IPS DF 6.9 (cell line): ENCODE results near the gene SHCBP1L.
"Not testable (repeated sequence)": the region's sequence is repeated elsewhere in the genome, so short reads cannot be mapped to it uniquely, and the experiment has no call there.

ENCODE experiments used
- DNase-seq: peaks from one replicate; pipeline ENCODE4 v3.0.0-alpha.2; 2013; ENCODE audit warnings: low read depth, low spot score
- H3K27ac ChIP-seq: one replicate; pipeline ENCODE4 v1.5.1; 2013; ENCODE audit warnings: low read length, control low read depth
- H3K27me3 ChIP-seq: 2 replicates; pipeline ENCODE4 v1.6.1; 2013; ENCODE audit warnings: mild to moderate bottlenecking, low read length; ENCODE audit not compliant: control insufficient read depth, insufficient read depth
- H3K36me3 ChIP-seq: 2 replicates; pipeline ENCODE4 v1.6.1; 2013; ENCODE audit warnings: low read length; ENCODE audit not compliant: control insufficient read depth, insufficient read depth
- H3K4me1 ChIP-seq: 2 replicates; pipeline ENCODE4 v1.6.1; 2013; ENCODE audit warnings: low read length; ENCODE audit not compliant: control insufficient read depth, insufficient read depth
- H3K4me3 ChIP-seq: 2 replicates; pipeline ENCODE4 v1.5.1; 2013; ENCODE audit warnings: mild to moderate bottlenecking, low read length
- H3K9me3 ChIP-seq: 2 replicates; pipeline ENCODE4 v1.6.1; 2013; ENCODE audit warnings: low read length, inconsistent platforms; ENCODE audit not compliant: control insufficient read depth, insufficient read depth
- whole genome bisulfite sequencing: extraction: QIAGEN DNeasy Blood & Tissue Kit; methylation state at CpG from one replicate; pipeline ENCODE4 v1.1.7; 2013; ENCODE audit warnings: mixed read lengths, missing lambda C conversion rate; ENCODE audit not compliant: insufficient read length, insufficient coverage; 5-methylcytosine and 5-hydroxymethylcytosine counted together

The SHCBP1L gene

GRCh38 chr1:182935716-182936115 lies 17.2 kb downstream of the SHCBP1L start:
- Histone ChIP-seq H3K9me3 (no peaks in the 10 kb centered on the region), H3K27ac (no peak overlapping the region), H3K36me3 (no peaks in the 10 kb centered on the region), H3K27me3 (no peaks in the 10 kb centered on the region), H3K4me1 (no peaks in the 10 kb centered on the region), H3K4me3 (no peak overlapping the region)
- no peak for DNase-seq

GRCh38 chr1:182930985-182931384 lies 22.0 kb downstream of the SHCBP1L start:
- Histone ChIP-seq H3K4me3 (no peak overlapping the region), H3K9me3 (no peaks in the 10 kb centered on the region), H3K4me1 (no peaks in the 10 kb centered on the region), H3K27me3 (no peaks in the 10 kb centered on the region), H3K27ac (no peak overlapping the region), H3K36me3 (no peaks in the 10 kb centered on the region)
- DNase-seq = no peak
- WGBS = no CpG with 5 or more reads among the region's 1 CpG

GRCh38 chr1:182927693-182928433 lies 25.1 kb downstream of the SHCBP1L start:
- Histone ChIP-seq H3K4me3 (no peak overlapping the region), H3K4me1 (no peaks in the 10 kb centered on the region), H3K27me3 (no peaks in the 10 kb centered on the region), H3K27ac (no peak overlapping the region), H3K9me3 (no peaks in the 10 kb centered on the region), H3K36me3 (no peaks in the 10 kb centered on the region)
- no peak for DNase-seq
- no CpG with 5 or more reads among the region's 1 CpG for WGBS

- Histone ChIP-seq H3K27me3 (no peaks in the 10 kb centered on the region), H3K4me1 (no peaks in the 10 kb centered on the region), H3K9me3 (no peaks in the 10 kb centered on the region), H3K36me3 (no peaks in the 10 kb centered on the region), H3K4me3 (no peak overlapping the region), H3K27ac (no peak overlapping the region)
- WGBS = no CpG with 5 or more reads among the region's 1 CpG
- DNase-seq = no peak
Measured at GRCh38 chr1:182925661-182926060, 27.3 kb downstream of the SHCBP1L start.

GRCh38 chr1:182917378-182917777 lies 35.6 kb downstream of the SHCBP1L start:
- Histone ChIP-seq H3K9me3 (no peaks in the 10 kb centered on the region), H3K4me3 (no peak overlapping the region), H3K4me1 (no peaks in the 10 kb centered on the region), H3K27ac (no peak overlapping the region), H3K27me3 (no peaks in the 10 kb centered on the region), H3K36me3 (no peaks in the 10 kb centered on the region)
- no peak for DNase-seq
- no CpG with 5 or more reads among the region's 3 CpGs for WGBS

- Histone ChIP-seq H3K27me3 (no peaks in the 10 kb centered on the region), H3K4me1 (no peaks in the 10 kb centered on the region), H3K9me3 (no peaks in the 10 kb centered on the region), H3K36me3 (no peaks in the 10 kb centered on the region), H3K4me3 (no peak overlapping the region), H3K27ac (no peak overlapping the region)
- no peak for DNase-seq
- no CpG with 5 or more reads among the region's 3 CpGs for WGBS
Measured at GRCh38 chr1:182913401-182913800, 39.6 kb downstream of the SHCBP1L start.

GRCh38 chr1:182910143-182910542 lies 42.8 kb downstream of the SHCBP1L start:
- Histone ChIP-seq H3K36me3 (no peaks in the 10 kb centered on the region), H3K4me3 (no peak overlapping the region), H3K27ac (no peak overlapping the region), H3K4me1 (no peaks in the 10 kb centered on the region), H3K9me3 (no peaks in the 10 kb centered on the region), H3K27me3 (no peaks in the 10 kb centered on the region)
- no peak for DNase-seq
- WGBS = no CpG with 5 or more reads among the region's 1 CpG

GRCh38 chr1:182909578-182909977 lies 43.4 kb downstream of the SHCBP1L start:
- no CpG with 5 or more reads among the region's 4 CpGs for WGBS
- no peaks in the 10 kb centered on the region for H3K36me3 ChIP-seq
- no peaks in the 10 kb centered on the region for H3K4me1 ChIP-seq
- H3K27ac ChIP-seq = no peak overlapping the region
- no peak overlapping the region for H3K4me3 ChIP-seq
- H3K9me3 ChIP-seq = no peaks in the 10 kb centered on the region
- no peak for DNase-seq
- no peaks in the 10 kb centered on the region for H3K27me3 ChIP-seq

- no peak overlapping the region for H3K4me3 ChIP-seq
- no CpG with 5 or more reads among the region's 2 CpGs for WGBS
- H3K36me3 ChIP-seq = no peaks in the 10 kb centered on the region
- no peak overlapping the region for H3K27ac ChIP-seq
- H3K9me3 ChIP-seq = no peaks in the 10 kb centered on the region
- H3K27me3 ChIP-seq = no peaks in the 10 kb centered on the region
- no peaks in the 10 kb centered on the region for H3K4me1 ChIP-seq
- no peak for DNase-seq
Measured at GRCh38 chr1:182905321-182905720, 47.6 kb downstream of the SHCBP1L start.

GRCh38 chr1:182901946-182902345 lies 51.0 kb downstream of the SHCBP1L start:
- no CpG with 5 or more reads among the region's 5 CpGs for WGBS
- not testable (repeated sequence) for H3K27me3 ChIP-seq, H3K36me3 ChIP-seq

GRCh38 chr1:182897696-182898095 lies 55.3 kb downstream of the SHCBP1L start:
- no CpG with 5 or more reads among the region's 2 CpGs for WGBS
- H3K4me3 ChIP-seq = no peak overlapping the region
- no peak overlapping the region for H3K27ac ChIP-seq
- no peak for DNase-seq
- H3K4me1 ChIP-seq = no peaks in the 10 kb centered on the region
- no peaks in the 10 kb centered on the region for H3K9me3 ChIP-seq
- H3K27me3 ChIP-seq = no peaks in the 10 kb centered on the region
- H3K36me3 ChIP-seq = no peaks in the 10 kb centered on the region

More at GRCh38 chr1:182901946-182902345, 51.0 kb downstream of the SHCBP1L start:
- DNase-seq, H3K9me3 ChIP-seq, H3K27ac ChIP-seq, H3K4me3 ChIP-seq, H3K4me1 ChIP-seq: not testable (repeated sequence)
